GM10847 (cell line): ENCODE measurements around the gene NR3C1.

Source experiments
- POLR2A ChIP-seq: IDR thresholded peaks from 2 replicates; pipeline ENCODE4 v1.6.1; 2011; ENCODE audit not compliant: insufficient read length; ENCODE audit errors: extremely low read depth

Gene NR3C1

DNA sequence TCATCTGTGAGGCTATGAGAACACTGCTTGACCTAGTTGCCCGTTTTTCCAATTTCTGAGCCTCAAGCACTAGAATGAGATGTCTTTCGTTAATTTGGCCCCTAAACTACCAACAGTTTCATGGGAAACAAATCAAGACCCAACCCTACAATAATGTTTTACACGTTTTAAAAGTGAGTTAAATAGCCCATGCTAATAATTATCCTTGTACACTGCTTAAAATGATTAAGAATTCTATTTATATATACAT lies 2.3 kb upstream of the NR3C1 start:
- TF ChIP-seq POLR2A, result no peak

DNA sequence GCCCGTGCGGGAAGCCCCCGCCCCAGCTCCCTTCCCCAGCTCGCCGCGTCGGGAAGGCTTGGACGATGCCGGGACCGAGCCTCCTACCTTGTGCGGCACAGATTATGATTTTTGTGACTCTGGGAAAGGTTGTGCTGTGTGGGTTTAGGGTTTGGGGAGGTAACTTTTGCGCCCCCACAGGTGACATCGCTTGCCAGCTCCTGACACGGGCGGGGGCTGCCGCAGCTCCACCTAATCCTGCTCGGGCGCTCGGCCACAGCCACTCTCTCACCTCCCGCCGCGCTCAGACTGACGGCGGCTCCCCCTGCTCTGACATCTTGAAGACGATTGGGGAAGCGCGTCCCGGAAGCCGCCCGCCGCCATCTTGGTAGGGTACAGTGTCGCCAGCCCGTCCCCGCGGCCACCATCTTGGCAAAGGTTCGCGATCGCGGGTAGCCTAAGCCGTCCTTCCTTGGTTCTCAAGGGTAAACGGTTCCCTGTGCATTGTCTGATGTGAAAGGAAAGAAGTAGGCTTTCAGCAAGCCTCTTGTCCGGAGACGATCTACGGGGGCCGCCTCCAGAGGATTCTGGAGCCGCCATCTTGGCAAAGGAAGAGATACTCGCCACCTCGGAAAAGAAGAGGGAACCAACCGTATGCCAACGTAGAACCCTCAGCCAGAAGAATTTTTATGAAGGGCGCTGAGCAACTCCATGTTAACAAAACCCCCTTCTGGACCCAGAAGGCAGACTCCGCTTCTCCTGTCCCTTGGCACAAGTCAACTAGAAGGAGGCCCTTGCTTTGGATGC lies 1.8 kb upstream of the NR3C1 start:
- peak; percentile 78 for TF ChIP-seq POLR2A

- no peak for TF ChIP-seq POLR2A
Observed at GRCh38 chr5:143404416-143405062, 1.1 kb upstream of the NR3C1 start.

- TF ChIP-seq POLR2A, result no peak
Observed at GRCh38 chr5:143403334-143403592, 223 bp downstream of the NR3C1 start.

DNA sequence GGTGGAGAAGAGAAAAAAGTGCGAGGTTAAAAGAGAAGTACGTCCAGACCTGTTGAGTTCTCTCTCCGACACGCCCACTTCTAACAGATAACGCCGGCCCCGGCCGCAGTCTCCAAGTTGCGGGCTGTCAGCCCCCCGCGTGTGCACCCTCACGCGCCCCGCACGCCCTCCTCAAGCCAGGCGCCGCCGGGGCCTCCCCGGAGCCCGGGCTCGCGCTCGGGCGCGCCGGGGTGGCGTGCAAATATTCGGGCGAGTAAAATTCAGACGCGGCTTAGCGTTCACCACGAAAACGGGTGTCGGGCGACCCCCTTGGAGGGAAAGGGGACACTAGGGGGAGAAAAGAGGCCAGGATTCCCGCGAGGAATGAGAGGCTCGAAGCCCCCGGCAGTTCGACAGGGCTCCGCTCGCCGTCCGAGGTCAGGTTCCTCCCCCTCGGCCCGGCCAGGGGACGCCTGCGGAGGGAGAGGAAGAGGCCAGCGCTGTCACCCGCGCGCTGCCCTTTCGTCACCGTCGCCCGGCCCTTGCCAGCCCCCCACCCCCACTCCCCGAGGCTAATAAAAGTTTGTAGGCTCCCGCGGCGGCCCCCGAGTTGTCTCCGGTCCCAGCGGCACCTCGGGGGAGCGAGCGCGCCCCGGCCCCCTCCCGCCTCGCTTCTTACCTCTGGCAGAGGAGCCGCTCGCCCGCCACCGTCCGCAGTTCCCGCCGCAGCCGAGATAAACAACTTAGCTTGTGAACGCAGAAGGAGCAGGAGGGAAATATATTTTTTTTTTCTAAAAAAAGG lies 743 bp downstream of the NR3C1 start:
- TF ChIP-seq POLR2A, result no peak

DNA sequence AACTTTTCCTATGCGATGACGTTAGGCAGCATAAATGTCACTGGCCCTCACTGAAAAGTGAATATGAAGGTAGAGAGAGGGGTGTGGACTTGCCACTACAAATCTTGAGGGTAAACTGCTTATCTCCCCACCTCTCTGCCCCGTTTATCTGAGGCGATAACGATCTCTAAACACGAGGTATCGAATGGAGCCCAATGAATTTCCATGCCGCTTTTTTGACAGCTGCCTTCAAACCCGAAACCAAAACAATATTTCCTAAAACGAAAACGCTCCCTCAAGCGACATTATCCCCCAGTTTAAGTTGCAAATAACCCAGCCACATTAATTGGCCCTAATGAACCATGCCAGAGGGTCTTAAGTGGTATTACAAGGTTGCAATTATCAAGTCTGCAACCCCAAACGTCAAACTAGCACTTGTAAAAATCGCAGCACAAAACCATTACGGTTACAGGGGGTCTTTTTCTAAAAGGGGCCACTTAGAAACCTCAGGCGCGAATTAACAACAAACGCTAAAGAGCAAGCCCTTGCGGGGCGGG lies 1.4 kb downstream of the NR3C1 start:
- no peak for TF ChIP-seq POLR2A

DNA sequence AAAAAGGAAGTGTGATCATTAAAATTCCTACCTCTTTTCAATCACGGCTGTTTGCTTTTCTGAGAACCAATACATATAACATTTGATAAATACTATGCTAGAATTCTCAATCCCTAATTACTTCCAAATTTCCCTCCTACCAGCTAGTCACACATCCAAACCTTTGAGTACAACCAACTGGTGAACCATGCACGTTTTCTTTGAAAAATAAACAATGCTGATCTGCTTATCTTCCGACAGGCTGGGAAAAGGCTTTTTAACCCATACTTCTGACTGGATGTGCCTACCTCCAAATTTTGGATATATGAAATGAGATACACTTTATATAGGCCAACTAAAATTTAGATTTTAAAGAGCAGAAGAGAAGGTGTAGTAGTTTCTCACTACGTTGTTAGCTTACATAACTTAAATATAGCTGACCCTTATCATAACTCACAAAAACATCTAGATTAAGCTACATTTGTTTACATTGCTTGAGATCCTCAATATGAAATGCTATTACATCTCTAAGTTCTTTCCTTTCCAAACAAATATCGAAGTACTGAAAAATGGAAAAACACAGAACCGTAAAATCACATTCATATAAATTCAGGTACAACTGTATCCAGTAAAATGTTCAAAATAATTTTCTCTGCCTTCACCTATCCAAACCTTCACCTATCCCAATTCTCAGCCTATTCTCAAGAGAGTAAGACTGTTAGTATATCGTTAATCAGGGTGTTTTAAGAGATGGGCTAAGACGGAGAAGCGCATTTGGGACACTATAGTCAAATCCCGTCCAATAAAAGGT lies 2.1 kb downstream of the NR3C1 start:
- TF ChIP-seq POLR2A, result no peak

DNA sequence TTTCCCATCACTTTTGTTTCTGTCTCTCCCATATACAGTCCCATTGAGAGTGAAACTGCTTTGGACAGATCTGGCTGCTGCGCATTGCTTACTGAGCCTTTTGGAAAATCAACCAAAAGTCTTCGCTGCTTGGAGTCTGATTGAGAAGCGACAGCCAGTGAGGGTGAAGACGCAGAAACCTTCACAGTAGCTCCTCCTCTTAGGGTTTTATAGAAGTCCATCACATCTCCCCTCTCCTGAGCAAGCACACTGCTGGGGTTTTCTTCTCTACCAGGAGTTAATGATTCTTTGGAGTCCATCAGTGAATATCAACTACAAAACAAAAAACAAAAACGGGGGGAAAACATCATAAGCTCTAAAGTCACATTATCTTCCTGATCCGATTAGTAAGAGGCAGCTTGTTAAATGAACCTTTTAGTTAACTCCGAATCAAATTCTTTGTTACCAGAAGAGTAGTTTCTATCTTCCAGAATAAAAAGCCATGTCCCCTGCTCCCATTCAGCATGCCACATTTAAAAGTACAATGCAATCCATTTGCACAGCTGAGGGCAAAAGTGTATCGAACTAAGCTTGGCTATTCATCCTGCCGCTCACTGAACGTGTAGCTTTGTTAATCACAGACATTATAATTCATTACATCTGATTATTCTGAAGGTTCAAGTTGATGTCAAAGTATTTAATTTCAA lies 2.8 kb downstream of the NR3C1 start:
- no peak for TF ChIP-seq POLR2A

GRCh38 chr5:143399616-143400540 lies 3.6 kb downstream of the NR3C1 start:
- no peak for TF ChIP-seq POLR2A

- no peak for TF ChIP-seq POLR2A
Observed at GRCh38 chr5:143398451-143399237, 4.8 kb downstream of the NR3C1 start.

DNA sequence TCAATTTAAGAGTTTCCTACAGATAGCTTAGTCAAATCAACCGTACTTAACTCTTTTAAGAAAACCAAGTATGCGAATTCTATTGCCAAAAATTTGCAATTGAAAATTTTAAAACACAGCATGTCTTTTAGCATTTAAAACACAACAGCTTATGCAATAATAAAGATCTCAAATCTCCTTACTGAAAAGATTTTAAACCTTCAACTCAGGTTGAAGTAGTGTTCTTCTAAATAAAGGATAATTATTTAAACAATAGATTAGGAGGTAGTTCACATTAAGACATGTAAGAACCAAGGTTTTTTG lies 5.5 kb downstream of the NR3C1 start:
- no peak for TF ChIP-seq POLR2A

DNA sequence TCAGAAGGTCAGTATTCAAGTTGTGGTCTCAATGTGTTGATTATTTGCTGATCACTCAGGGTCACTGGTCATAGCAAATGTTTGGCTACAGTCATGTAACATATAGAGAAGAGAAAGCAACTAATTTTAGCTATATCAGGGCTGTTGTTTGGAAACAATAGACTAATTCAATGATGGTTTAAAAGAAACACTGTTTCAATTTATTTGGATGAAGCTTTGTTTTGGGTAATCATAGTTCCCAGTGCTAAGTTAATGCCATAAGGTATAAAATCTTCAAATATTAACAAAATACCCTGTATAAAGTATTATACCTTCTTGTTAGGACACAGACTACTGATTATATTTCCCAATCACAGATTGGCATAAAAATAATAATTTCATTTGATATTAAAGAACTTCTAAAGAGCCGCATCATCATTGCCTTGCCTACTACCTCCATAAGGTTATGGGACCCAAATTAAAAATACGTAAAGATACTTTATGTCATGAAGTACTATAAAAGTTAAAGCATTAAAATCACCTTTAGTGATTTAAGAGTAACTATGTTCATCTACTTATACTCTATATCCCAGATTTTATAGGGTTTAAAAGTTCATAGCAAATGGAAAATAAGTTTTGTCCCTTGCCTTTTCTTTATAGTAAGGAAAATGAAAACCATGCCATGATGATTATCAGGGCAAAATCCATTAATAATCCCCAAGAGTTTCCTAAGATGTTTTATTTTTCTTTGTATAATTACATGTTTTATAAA lies 6.0 kb downstream of the NR3C1 start:
- TF ChIP-seq POLR2A, result no peak
